ENCODE measurements around the gene SGTA.

SGTA gene

DNA sequence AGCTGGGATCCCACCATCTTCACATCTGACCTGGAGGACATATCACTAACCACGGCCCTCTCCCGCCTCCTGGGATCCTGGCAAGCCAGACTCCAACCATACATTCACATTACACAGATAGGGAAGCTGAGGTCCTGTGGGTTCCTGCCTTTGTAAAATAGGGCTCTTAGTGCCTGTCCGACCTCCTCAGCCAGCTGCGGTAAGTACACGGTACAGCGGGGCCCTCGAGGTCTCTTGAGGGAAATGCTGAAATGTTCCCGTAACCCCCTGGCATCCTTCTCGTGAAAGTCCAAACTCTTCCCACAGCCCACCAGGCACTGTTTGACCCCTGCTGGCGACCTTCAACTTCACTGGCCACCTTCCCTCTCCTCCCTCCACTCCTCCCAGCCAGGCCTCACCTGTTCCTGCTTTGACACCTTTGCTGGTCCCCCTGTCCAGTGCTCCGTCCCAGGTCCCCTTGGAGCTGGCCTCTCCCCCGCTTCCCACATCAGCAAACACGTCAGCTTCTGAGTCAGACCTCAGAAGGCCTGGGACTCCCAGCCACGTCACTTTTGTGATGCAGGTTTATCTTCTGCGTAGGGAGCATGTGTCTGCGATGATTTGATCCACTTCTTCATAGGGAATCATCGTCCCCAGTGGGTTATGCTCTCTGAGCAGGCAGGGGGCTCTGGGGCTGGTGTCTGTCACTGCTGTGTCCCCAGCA, 71.8 kb downstream of the SGTA start:
- no peak overlapping the region for H3K4me3 ChIP-seq (ENCODE audit: low read depth in 1 of 2, low read length in 2 of 2)
- H3K27ac ChIP-seq (ENCODE audit: low read depth, low read length), result no peak overlapping the region
- no peaks in the 10 kb centered on the region for H3K27me3 ChIP-seq (ENCODE audit: control insufficient read depth in 1 of 2, insufficient read depth in 2 of 2, low read length in 2 of 2)
- no peaks in the 10 kb centered on the region for H3K36me3 ChIP-seq (ENCODE audit: control insufficient read depth in 1 of 2, insufficient read depth in 2 of 2, low read length in 2 of 2)
- H3K9ac ChIP-seq (ENCODE audit: low read depth in 1 of 2, low read length in 2 of 2), result no peak overlapping the region
- peaks cover 5 to 7% of the 10 kb centered on the region in 2 donors for H3K9me3 ChIP-seq (ENCODE audit: control insufficient read depth in 1 of 2, low read length in 2 of 2)
- no peaks in the 10 kb centered on the region for H3K4me1 ChIP-seq (ENCODE audit: control insufficient read depth in 1 of 2, insufficient read depth in 2 of 2, low read length in 2 of 2)

DNA sequence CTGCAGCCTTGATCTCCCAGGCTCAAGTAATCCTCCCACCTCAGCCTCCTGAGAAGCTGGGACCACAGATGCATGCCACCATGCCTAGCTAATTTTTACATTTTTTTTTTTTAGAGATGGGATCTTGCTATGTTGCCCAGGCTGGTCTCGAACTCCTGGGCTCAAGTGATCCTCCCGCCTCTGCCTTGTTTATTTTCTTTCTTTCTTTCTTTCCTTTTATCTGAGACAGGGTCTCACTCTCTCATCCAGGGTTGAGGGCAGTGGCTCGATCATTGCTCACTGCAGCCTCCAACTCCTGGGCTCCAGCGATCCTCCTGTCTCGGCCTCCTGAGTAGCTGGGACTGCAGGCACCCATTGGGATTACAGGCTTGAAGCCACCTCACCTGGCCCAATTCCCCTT, 76.8 kb downstream of the SGTA start:
- H3K4me3 ChIP-seq (ENCODE audit: low read depth in 1 of 2, low read length in 2 of 2), result no peak overlapping the region
- H3K9me3 ChIP-seq (ENCODE audit: control insufficient read depth in 1 of 2, low read length in 2 of 2), result no peaks in the 10 kb centered on the region
- H3K27ac ChIP-seq (ENCODE audit: low read depth, low read length), result no peak overlapping the region
- H3K36me3 ChIP-seq (ENCODE audit: control insufficient read depth in 1 of 2, insufficient read depth in 2 of 2, low read length in 2 of 2), result no peaks in the 10 kb centered on the region
- H3K27me3 ChIP-seq (ENCODE audit: control insufficient read depth in 1 of 2, insufficient read depth in 2 of 2, low read length in 2 of 2), result no peaks in the 10 kb centered on the region
- no peak overlapping the region for H3K9ac ChIP-seq (ENCODE audit: low read depth in 1 of 2, low read length in 2 of 2)
- H3K4me1 ChIP-seq (ENCODE audit: control insufficient read depth in 1 of 2, insufficient read depth in 2 of 2, low read length in 2 of 2), result peaks cover 0 to 3% of the 10 kb centered on the region in 2 donors
